HG03108 (cell line): ENCODE data around the gene TRAF4.
A peak's percentile ranks its signal among the peaks of the same experiment; 100 is the strongest.
"Not testable (repeated sequence)": the region's sequence is repeated elsewhere in the genome, so short reads cannot be mapped to it uniquely, and the experiment has no call there.

Source experiments
- ATAC-seq: cut with Tn5 transposase; IDR thresholded peaks from one replicate; pipeline ENCODE4 v1.9.1; 2021; ENCODE audit warnings: moderate library complexity; ENCODE audit not compliant: unreplicated experiment

The TRAF4 gene

DNA sequence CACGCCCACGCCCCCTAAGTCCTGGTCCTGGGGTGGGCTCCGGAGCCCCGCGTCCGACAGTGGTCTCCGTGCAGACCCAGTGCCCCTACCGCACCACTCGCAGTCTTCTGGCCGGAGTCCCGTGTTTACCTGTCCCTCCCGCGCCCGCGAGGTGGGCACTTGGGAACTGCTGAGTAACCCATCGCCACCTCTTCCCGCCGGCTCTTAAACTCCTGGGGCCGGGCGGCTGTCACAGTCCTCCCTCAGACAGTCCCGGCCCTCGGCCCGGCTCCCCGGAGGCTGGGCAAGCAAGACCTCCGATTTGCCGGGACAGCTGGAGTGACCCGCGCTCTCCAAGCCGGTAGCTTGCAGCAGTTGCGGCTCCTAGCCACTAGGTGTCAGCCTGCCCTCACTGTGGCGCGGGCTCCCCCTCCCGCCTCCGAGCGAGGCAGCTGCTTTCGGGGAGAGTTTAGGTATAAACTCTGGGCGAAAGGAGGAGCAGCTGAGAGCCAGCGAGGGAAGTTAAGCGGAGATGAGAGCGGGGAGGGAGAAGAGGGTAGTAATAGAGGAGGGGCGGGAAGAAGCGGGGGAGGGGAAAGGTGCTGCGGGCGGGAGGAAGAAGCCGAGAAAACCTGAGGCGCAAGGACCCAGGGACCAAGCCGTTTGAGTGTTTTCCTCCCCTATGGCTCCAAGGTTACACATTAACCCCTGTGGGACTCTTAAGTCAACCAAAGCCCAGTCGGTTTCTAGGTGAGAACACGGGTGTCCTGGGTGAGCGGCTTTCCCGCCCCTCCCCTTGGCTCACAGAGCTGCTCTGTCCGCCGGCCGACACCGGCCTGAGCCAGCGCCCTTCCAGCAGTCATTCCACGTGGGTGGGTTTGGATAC lies 17.0 kb upstream of the TRAF4 start:
- peak; percentile 33 for ATAC-seq

GRCh38 chr17:28728364-28729200 lies 15.2 kb upstream of the TRAF4 start, which contains the start of gene NEK8:
Gene NEK8 (plus strand): TSS chr17:28728788. CDS start chr17:28728814, 26 bp downstream.
- peak; percentile 32 for ATAC-seq

- ATAC-seq: no peak
These were observed 13.9 kb upstream of the TRAF4 start for GRCh38 chr17:28729950-28730330.

DNA sequence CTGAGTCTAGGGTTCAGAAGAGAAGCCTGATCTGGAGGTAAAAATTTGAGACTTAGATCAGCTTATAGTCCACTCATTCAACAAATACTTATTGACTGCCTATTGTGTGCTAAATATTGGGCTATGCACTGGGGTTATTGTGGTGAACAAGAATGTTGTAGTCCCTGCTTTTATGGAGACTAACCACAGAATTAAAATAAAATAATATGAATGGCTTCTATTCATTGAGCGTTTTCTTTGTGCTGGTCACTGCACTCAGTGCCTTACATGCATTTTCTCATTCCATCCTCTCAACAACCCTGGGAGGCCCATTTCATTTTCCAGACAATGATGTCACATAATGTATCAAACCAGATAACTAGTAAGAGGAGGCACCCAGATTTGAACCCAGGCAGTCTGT lies 10.5 kb upstream of the TRAF4 start:
- ATAC-seq: no peak

- no peak for ATAC-seq
These were observed 9.0 kb upstream of the TRAF4 start for GRCh38 chr17:28734712-28735241.

DNA sequence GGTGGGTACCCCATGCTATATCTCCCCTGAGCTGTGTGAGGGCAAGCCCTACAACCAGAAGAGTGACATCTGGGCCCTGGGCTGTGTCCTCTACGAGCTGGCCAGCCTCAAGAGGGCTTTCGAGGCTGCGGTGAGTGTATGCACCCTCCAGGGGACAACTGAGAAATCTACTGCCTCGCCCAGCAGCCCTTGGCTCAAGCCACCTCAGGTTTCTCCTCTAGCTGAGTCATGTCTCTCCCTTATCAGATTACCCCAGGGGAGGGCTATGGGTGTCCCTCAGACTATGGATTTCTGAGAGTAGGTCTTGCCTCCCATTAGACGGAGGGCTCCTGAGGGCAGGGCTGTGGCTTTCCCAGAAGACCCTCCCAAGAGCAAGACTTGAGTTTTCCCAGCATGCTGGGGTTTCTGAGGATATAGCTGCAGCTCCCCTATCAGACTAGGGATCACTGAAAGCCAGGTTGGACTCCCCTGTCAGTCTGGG lies 8.5 kb upstream of the TRAF4 start:
- no peak for ATAC-seq

DNA sequence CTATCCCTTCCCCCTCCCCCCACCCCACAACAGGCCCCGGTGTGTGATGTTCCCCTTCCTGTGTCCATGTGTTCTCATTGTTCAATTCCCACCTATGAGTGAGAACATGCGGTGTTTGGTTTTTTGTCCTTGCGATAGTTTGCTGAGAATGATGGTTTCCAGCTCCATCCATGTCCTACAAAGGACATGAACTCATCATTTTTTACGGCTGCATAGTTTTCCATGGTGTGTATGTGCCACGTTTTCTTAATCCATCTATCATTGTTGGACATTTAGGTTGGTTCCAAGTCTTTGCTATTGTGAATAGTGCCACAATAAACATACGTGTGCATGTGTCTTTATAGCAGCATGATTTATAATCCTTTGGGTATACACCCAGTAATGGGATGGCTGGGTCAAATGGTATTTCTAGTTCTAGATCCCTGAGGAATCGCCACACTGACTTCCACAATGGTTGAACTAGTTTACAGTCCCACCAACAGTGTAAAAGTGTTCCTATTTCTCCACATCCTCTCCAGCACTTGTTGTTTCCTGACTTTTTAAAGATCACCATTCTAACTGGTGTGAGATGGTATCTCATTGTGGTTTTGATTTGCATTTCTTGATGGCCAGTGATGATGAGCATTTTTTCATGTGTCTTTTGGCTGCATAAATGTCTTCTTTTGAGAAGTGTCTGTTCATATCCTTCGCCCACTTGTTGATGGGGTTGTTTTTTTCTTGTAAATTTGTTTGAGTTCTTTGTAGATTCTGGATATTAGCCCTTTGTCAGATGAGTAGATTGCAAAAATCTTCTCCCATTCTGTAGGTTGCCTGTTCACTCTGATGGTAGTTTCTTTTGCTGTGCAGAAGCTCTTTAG lies 7.7 kb upstream of the TRAF4 start:
- ATAC-seq: not testable (repeated sequence)

- no peak for ATAC-seq
These were observed 6.5 kb upstream of the TRAF4 start for GRCh38 chr17:28737316-28737715.

GRCh38 chr17:28737770-28738679 lies 5.8 kb upstream of the TRAF4 start:
- ATAC-seq: peak; percentile 73

DNA sequence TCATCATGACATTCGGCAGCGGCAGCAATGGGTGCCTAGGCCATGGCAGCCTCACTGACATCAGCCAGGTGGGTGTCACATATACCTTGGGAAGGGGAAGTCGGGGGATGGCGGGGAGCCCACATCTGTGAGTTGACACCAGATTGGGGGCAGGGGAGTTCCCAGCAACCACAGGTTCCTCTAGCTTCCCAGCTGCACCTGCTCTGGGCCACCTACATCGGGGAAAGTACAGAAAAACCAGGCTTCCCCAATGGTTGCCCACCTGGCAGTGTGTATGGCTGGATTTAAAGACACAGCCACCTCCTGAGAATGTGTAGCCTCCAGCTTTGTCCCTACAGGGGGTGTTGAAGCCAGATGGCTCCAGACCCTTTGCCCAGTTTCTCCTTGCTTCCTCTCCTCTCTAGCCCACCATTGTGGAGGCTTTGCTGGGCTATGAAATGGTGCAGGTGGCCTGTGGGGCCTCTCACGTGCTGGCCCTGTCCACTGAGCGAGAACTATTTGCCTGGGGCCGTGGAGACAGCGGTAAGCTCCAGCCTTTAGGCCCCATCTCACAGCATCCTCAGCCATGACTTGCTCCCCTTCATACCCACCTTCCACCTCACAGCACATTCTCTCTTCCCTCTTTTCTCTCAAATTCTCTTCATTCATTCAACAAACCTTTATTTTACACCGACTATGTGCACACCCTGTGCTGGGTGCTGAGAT lies 5.0 kb upstream of the TRAF4 start:
- ATAC-seq: peak; percentile 27

DNA sequence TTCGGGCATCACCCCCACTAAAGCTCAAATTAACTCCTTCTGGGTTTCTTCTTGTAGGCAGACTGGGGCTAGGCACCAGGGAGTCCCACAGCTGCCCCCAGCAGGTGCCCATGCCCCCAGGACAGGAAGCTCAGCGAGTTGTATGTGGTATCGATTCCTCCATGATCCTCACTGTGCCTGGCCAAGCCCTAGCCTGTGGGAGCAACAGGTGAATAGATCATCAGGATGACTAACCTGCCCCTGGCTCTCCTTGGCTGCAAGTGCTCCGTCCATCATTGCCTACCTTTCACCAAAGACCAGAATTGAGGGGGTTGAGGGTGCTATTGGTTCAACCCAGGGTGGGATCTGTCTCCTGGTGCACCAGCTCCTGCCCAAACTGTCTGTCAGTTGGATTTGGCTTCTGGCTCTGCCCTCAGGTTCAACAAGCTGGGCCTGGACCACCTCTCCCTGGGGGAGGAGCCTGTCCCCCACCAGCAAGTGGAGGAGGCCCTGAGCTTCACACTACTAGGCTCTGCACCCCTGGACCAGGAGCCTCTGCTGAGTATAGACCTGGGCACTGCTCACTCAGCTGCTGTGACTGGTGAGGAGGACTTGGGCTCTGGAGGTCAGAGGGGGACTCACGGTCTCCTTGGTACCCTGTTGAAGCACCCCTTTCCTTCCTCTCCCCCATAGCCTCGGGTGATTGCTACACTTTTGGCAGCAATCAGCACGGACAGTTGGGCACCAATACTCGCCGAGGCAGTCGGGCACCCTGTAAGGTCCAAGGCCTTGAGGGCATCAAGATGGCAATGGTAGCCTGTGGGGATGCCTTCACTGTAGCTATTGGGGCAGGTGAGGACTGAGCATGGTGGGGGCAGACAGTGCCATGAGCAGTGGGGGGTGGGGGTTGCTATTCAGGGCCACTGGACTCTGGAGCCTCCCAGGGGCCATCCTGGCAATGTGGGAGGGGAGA lies 3.1 kb upstream of the TRAF4 start:
- ATAC-seq: no peak

GRCh38 chr17:28741358-28742349 lies 2.2 kb upstream of the TRAF4 start:
- no peak for ATAC-seq

- ATAC-seq: no peak
These were observed 527 bp downstream of the TRAF4 start for GRCh38 chr17:28744104-28744971.

DNA sequence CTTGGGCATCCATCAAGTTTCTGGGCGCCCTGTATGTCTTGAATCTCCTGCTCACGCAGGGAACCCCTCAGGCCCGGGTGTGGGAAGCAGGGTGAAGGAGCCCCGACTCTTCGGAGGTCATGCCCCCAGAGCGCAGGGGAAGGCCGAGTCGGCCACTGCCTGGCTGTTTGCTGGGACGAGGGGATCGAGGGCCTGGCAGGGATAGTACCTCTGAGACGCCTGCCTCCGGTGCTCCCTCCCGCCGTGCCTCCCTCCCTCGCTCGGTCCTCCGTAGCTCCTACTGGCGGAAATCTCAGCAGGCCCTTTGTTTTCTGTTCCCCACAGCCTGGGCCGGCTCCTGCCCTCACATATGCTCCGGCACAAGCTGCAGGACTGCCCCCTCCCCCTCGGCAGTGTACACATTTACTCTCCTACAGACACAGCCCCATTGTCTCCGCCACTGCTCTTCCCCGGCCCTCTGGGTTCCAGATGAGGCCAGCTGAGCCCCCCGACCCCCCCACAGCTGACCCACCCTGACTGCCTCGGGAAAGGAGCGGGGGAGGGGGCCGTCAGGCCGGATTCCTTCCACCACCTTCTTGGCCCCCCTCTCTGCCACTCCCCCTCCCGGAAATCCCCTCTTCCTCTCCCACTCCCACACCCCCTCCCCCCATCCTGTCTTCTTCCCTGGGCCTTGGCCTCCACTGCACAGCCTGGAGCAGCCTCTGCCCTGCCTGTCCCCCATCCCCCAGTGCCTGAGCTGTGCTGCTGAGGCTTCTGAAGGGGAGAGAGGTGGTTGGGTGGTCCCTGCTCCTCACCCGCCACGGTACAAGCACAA lies 1.4 kb downstream of the TRAF4 start:
- no peak for ATAC-seq
